Kidney epithelial cell (primary cell): ENCODE data around the gene ELOVL5. TPM values are rescaled to one million over a fixed set of nuclear protein-coding genes. Genes with fewer than 3 reads are reported as not detected.

Experiments
- DNase-seq: peaks from one replicate; pipeline ENCODE4 v3.0.0-alpha.2; 2010; ENCODE audit warnings: low read depth
- H3K27me3 ChIP-seq: 2 replicates; pipeline ENCODE4 v1.6.0; 2011; ENCODE audit warnings: low read length; ENCODE audit not compliant: control insufficient read depth, insufficient read depth
- H3K36me3 ChIP-seq: 2 replicates; pipeline ENCODE4 v1.5.1; 2011; ENCODE audit warnings: low read length; ENCODE audit not compliant: control insufficient read depth, insufficient read depth
- H3K4me3 ChIP-seq: 2 replicates; pipeline ENCODE4 v1.5.1; 2011; ENCODE audit warnings: low read depth, mild to moderate bottlenecking, control low read depth, low read length
- total RNA-seq: library from RNA; depleted of rRNA; stranded (reverse); fragments of >200 nt; gene quantifications from 2 replicates; pipeline ENCODE4 v1.2.3, GENCODE V29; 2015
- TF ChIP-seq, protein P1 (sequence below): IDR thresholded peaks from 2 replicates; pipeline ENCODE4 v1.5.1; 2011; ENCODE audit warnings: mild to moderate bottlenecking, moderate library complexity, low read length, control low read depth, inconsistent platforms; ENCODE audit not compliant: insufficient read depth, poor library complexity, severe bottlenecking

ELOVL5 gene
- total RNA-seq, 1 donor from 2014 or later = 63.6 TPM

GRCh38 chr6:53236241-53236640 lies 112.5 kb downstream of the ELOVL5 start:
- Histone ChIP-seq H3K36me3 (no peaks in the 10 kb centered on the region), H3K27me3 (no peaks in the 10 kb centered on the region), H3K4me3 (no peak overlapping the region)
- DNase-seq = no peak
- TF ChIP-seq, protein P1, sequence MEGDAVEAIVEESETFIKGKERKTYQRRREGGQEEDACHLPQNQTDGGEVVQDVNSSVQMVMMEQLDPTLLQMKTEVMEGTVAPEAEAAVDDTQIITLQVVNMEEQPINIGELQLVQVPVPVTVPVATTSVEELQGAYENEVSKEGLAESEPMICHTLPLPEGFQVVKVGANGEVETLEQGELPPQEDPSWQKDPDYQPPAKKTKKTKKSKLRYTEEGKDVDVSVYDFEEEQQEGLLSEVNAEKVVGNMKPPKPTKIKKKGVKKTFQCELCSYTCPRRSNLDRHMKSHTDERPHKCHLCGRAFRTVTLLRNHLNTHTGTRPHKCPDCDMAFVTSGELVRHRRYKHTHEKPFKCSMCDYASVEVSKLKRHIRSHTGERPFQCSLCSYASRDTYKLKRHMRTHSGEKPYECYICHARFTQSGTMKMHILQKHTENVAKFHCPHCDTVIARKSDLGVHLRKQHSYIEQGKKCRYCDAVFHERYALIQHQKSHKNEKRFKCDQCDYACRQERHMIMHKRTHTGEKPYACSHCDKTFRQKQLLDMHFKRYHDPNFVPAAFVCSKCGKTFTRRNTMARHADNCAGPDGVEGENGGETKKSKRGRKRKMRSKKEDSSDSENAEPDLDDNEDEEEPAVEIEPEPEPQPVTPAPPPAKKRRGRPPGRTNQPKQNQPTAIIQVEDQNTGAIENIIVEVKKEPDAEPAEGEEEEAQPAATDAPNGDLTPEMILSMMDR = no peak

- TF ChIP-seq, protein P1 = no peak
- DNase-seq = no peak
- Histone ChIP-seq H3K27me3 (no peaks in the 10 kb centered on the region), H3K4me3 (no peak overlapping the region), H3K36me3 (no peaks in the 10 kb centered on the region)
Observed at GRCh38 chr6:53235508-53235907, 113.2 kb downstream of the ELOVL5 start.

DNA sequence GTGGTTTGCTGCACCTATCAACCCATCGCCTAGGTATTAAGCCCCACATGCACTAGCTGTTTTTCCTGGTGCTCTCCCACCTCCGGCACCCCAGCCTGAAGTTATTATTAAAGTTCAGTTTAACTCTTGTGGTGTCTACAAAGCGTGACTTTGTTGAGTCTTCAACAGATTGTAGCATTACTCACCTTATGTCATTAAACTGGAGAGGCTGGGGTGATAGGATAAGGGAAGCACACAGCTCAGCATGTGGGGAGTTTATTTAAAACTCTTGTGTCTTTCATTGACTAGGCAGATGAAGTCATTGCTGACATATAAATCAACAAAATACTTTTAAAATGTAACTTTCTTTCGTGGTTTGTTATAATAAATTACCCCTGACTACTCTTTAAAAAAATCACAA lies 115.4 kb downstream of the ELOVL5 start:
- Histone ChIP-seq H3K36me3 (no peaks in the 10 kb centered on the region), H3K27me3 (no peaks in the 10 kb centered on the region), H3K4me3 (no peak overlapping the region)
- peak; percentile 69 for DNase-seq
- TF ChIP-seq, protein P1 = no peak

- no peak for DNase-seq
- Histone ChIP-seq H3K36me3 (no peaks in the 10 kb centered on the region), H3K4me3 (no peak overlapping the region), H3K27me3 (no peaks in the 10 kb centered on the region)
- TF ChIP-seq, protein P1 = no peak
Observed at GRCh38 chr6:53230775-53231467, 117.8 kb downstream of the ELOVL5 start.

- no peak overlapping the region for H3K4me3 ChIP-seq
- TF ChIP-seq, protein P1 = no peak
- H3K36me3 ChIP-seq = no peaks in the 10 kb centered on the region
- DNase-seq = no peak
- H3K27me3 ChIP-seq = no peaks in the 10 kb centered on the region
Observed at GRCh38 chr6:53227847-53228246, 120.9 kb downstream of the ELOVL5 start.

- TF ChIP-seq, protein P1 = no peak
- Histone ChIP-seq H3K4me3 (no peak overlapping the region), H3K36me3 (no peaks in the 10 kb centered on the region), H3K27me3 (no peaks in the 10 kb centered on the region)
- no peak for DNase-seq
Observed at GRCh38 chr6:53220605-53221004, 128.1 kb downstream of the ELOVL5 start.
